RWPE1 (cell line): ENCODE data around the gene NME9.

Experiments used
- CTCF ChIA-PET: fragments of 350-600 bp; sonication (Branson Sonifier 250); formaldehyde crosslinking; extraction: SDS; loops from one replicate; lab custom pipeline; 2021; lab: Yijun Ruan, JAX
- POLR2A ChIA-PET: fragments of 400-600 bp; formaldehyde crosslinking; extraction: SDS; loops from one replicate; lab custom pipeline; 2020; ENCODE audit warnings: antibody characterized with exemption; ENCODE audit not compliant: low non-redundant PET; lab: Yijun Ruan, JAX
- DNase-seq: peaks from one replicate; pipeline ENCODE4 v3.0.0; 2012; ENCODE audit warnings: low spot score
- H3K27ac ChIP-seq: fragments of 450-650 bp; 2 replicates; pipeline ENCODE4 v1.5.1; 2017
- CTCF ChIP-seq: fragments of 450-650 bp; conservative IDR thresholded peaks from 2 replicates; pipeline ENCODE4 v1.5.1; 2017; ENCODE audit warnings: low read depth, mild to moderate bottlenecking

NME9 gene

GRCh38 chr3:138356730-138357405, 27.2 kb upstream of the NME9 start:
- POLR2A ChIA-PET: no interaction called here
- TF ChIP-seq CTCF: no peak
- CTCF ChIA-PET: no interaction called here
- H3K27ac ChIP-seq: no peak overlapping the region
- no peak for DNase-seq

GRCh38 chr3:138355071-138355470, 25.4 kb upstream of the NME9 start:
- CTCF ChIA-PET: interaction anchor here (0.6 kb wide), 3 partner anchors 19 to 76 kb away, joined by 3 to 4 read pairs (median 3); no protein-coding TSS in a partner anchor

GRCh38 chr3:138354376-138354775, 24.7 kb upstream of the NME9 start:
- no peak overlapping the region for H3K27ac ChIP-seq
- DNase-seq: no peak
- POLR2A ChIA-PET: interaction anchor here (0.6 kb wide), 1 partner anchor 136 kb away, joined by 3 read pairs; no protein-coding TSS in a partner anchor
- TF ChIP-seq CTCF: no peak
- CTCF ChIA-PET: interaction anchor here (0.6 kb wide), 2 partner anchors 76 to 276 kb away, joined by 3 to 4 read pairs; no protein-coding TSS in a partner anchor

More at GRCh38 chr3:138355071-138355470, 25.4 kb upstream of the NME9 start:
- TF ChIP-seq CTCF: no peak
- no peak overlapping the region for H3K27ac ChIP-seq
- DNase-seq: no peak
- POLR2A ChIA-PET: interaction anchor here (0.5 to 0.6 kb wide), 2 partner anchors 9 to 137 kb away, joined by 3 to 4 read pairs; no protein-coding TSS in a partner anchor

GRCh38 chr3:138351916-138352550, 22.4 kb upstream of the NME9 start:
- no peak overlapping the region for H3K27ac ChIP-seq
- ChIA-PET POLR2A (no interaction called here), CTCF (no interaction called here)
- no peak for DNase-seq
- TF ChIP-seq CTCF: no peak

GRCh38 chr3:138351151-138351550, 21.5 kb upstream of the NME9 start:
- CTCF ChIA-PET: interaction anchor here (0.6 to 0.9 kb wide), 2 partner anchors 21 to 30 kb away, joined by 3 to 4 read pairs; no protein-coding TSS in a partner anchor
- POLR2A ChIA-PET: no interaction called here
- no peak for TF ChIP-seq CTCF
- H3K27ac ChIP-seq: no peak overlapping the region
- DNase-seq: no peak

GRCh38 chr3:138349926-138350665, 20.4 kb upstream of the NME9 start:
- POLR2A ChIA-PET: no interaction called here
- CTCF ChIA-PET: interaction anchor here (0.7 to 0.9 kb wide), 2 partner anchors 20 to 176 kb away, joined by 3 to 4 read pairs; no protein-coding TSS in a partner anchor
- H3K27ac ChIP-seq: no peak overlapping the region
- TF ChIP-seq CTCF: no peak
- DNase-seq: no peak
